NCI-H2081 (cell line): ENCODE measurements around the gene UNC79.

Source experiments
- DNase-seq, 2 experiments: peaks; one replicate each; lab custom pipeline; 2025; lab: John Stamatoyannopoulos, UW

Gene UNC79

DNA sequence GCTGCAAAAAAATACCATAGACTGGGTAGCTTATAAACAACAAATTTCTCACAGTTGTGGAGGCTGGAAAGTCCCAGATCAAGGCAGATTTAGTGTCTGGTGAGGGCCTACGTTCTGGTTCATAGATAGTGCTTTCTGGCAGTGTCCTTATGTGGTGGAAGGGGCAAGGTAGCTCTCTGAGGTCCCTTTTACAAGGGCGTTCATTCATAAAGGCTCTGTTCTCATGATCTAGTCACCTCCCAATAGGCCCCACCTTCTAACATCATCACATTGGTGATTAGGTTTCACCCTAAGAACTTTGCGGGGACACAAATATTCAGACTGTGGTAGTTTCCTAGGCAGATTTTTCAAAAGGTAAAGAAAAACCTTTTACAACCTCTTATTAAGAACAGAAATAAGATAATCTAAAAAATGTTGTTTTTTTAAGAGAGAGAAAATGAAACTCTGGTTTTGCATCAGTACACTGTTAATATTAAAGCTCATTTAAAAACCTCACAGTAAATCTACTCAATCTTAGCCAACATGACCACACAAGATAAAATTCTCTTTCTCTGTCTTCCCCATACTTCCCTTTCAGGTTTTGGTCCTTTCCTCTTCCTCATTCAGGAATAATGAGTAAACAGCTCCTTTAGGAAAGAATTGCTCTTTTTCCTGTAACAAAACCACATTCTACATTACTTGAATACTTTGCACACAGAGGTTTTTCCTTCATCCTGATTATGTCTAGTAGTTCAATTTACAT, 117.5 kb downstream of the UNC79 start:
- no peak for DNase-seq

DNA sequence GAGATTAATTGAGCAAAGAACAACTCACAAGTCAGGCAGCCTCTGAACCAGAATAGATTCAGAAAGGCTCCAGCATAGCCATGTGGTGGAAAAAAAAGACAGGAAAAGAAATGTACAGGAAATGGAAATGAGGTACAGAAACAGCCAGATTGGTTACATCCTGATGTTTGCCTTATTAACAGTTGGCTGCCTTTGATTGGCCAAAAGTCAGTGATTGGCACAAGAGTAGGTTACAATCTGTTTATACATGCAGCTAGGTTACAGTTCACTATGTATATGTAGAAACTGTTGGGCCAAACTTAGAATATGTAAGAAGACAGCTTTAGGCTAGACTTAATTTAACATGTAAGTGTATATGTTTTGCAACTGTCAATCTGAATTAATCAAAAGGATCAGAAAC, 118.9 kb downstream of the UNC79 start:
- DNase-seq, result peak; percentile 12 to 64

GRCh38 chr14:93564918-93565317, 134.2 kb downstream of the UNC79 start:
- no peak for DNase-seq

DNA sequence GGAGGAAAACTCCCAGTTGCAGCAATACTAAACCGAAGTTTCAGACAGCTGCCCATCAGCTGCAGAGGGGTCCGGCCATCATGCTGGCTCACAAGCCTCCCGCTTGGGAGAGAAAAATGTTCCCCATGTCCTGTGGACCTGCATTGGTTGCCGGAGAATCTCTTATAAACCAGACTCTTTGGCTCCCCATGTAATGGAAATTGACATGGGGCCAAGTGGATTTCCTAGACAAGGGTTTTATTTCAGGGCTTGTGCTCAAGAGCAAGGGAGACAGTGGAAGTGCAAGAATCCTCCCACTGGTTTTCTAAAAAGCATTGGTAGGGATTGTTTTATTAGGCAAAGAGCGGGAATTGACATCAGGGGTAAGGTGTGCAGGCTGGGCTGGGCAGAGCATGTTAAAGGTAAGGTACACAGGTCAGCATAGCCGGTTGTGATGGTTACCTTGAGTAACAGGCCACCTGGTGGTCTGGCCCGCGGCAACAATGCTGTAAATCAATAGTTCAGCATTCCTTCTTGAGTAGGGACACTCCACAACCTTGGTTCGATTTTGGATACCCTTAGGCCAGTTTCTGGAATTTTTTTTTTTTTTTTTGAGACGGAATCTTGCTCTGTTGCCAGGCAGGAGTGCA, 135.4 kb downstream of the UNC79 start:
- DNase-seq, result no peak

DNA sequence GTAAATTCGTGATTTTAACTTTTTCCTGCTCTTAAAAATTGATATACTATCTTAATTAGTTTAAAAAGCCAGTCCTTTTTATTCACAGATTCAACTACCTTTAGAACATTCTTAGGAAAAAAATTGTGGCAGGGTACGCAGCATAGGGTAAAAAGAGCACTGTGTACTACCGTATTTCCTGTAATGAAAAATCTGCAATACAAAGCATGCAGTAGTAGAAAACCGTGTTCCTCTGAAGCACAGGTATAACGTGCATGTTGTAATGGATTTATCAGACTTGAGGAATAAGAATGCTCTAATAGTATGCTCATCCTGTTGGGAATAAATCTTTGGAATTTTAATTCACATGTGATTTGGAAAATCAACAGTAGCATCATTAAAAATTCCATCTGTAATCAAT, 140.5 kb downstream of the UNC79 start:
- no peak for DNase-seq

GRCh38 chr14:93579178-93579577, 148.4 kb downstream of the UNC79 start:
- no peak for DNase-seq

- DNase-seq, result no peak
Observed at GRCh38 chr14:93582516-93582915, 151.8 kb downstream of the UNC79 start.

DNA sequence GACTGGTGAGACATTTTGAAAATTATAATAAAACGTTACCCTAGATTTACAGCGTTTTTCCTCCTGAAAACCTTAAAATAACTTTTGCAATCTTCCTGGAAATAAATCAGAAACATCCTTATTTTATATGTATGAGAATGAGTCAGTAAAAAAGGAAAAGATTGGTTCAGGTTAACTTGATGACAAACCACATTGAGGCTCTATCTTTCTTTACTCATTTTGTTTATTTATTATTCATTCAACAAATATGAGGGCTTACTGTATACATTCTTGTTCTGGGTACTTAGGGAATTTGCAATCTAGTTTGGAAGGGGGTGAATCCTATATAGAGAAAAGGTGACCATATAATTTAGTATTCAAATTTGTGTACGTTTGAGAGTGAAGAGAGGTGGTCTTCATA, 156.6 kb downstream of the UNC79 start:
- no peak for DNase-seq

DNA sequence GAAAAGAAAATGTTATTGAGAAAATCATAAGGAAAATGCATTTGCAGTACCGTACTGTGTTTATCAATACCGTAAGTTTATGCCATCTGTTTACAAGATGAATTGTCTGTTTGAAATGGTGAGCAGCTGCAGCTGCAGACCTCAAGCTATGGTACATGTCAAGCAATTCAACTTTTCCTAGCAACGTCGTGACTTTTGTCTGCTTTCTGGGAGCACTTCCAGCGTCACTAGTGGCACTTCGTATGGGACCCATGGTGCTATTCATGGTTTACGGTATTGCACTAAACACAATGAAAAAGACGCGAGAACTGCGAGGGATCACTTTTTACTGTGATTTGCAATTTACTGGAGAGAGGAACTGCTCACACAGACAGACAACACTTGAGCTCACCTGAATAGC, 160.8 kb downstream of the UNC79 start:
- no peak for DNase-seq

DNA sequence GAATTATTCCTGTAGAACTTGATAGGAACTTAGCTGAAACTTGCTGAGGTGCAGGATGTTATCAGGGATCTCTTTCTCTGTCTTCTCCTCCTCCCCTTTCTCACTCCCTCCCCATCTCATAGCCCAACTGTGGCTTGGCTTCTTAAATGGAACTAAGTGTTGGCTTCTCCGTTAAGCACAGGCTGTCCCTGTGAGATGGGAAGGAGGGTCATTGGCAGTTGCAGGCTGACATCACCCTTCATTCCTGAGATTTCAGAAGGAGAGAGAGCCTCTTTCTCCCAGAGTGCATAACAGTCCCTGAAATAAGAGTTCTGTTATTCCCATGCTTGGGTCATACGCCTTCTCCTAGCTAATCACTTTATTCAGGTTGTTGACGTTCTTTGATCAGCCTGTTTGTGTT, 162.0 kb downstream of the UNC79 start:
- DNase-seq, result no peak

DNA sequence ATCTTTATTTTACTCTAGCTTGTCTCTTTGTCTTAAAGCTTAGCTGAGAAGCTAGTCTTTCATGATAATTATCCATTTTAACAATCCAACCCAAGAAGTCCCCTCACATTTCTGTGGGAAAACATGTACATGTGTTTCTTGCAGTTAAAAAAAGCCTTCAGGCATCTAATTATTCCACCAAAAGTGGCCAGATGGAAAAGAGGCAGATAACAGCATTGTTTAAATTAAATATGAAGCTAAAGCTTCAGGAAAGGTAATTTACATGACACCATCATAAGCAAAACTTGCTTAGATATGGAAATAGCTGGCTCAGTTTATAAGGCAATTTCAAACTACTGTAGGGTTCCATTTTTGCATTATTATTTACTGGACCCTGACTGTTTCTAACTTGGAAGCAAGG, 175.4 kb downstream of the UNC79 start:
- DNase-seq, result no peak

GRCh38 chr14:93619176-93619793, 188.5 kb downstream of the UNC79 start:
- peak; percentile 57 to 67 for DNase-seq

- DNase-seq, result no peak
Observed at GRCh38 chr14:93628048-93628447, 197.3 kb downstream of the UNC79 start.

- DNase-seq, result no peak
Observed at GRCh38 chr14:93629643-93630042, 198.9 kb downstream of the UNC79 start.

GRCh38 chr14:93638790-93639189, 208.1 kb downstream of the UNC79 start:
- no peak for DNase-seq

DNA sequence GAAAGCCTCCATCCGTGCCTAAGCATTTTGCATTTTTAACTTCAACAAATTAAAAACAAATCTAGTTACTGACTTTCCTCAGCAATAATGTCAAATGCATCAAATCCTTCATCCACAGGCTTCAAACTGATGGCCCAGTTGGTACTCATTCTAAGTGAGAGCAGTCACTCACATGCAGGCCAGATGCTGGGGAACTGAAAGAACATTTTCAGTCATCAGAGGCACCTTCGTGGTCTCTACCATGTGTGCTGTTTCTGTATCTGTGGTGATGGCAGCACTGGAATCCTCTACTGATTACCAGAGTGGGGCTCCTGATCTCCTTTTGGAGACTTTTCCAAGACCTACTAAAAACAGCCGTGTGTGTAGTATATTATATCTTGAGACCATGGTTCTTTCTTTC, 212.4 kb downstream of the UNC79 start:
- no peak for DNase-seq

DNA sequence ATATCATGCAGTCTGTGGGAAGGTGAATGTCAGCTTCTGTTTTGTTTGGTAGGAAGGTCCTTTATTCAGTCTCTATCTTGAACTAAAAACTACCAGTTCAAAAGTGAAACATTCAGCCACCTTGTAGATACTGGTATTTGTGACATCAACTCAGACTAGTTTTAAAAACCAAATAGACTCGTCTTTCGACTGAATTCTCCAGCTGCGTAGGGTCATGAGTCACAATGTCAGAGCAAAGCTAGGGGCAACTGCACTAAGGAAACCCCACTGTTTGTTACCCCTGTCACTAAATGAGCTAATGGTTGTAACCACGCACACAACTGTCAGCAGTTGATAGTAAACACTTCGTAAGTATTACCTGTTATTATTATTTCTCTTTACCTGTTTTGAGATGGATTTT, 212.9 kb downstream of the UNC79 start:
- no peak for DNase-seq

DNA sequence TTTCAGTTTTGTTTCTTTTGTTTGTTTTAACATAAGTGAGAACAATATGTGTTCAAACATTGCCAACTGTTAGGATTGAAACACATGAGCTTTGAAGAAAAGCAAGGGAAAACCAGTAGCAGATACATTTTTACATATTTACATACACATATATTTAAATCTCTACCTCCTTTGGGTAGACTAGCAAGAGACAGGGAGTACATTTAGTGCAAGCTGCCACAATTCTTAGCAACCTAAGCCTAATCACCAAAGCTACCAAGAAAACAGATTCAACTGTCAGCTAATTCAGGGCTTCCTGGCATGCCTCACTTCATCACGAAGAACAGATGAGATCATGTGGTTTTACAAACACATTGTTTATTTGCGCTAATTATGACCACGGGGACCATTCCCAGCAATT, 214.5 kb downstream of the UNC79 start:
- no peak for DNase-seq

GRCh38 chr14:93648440-93649168, 217.9 kb downstream of the UNC79 start:
- DNase-seq, result peak in 1 of 2 experiments; percentile 18

- DNase-seq, result no peak
Observed at GRCh38 chr14:93654599-93654998, 223.9 kb downstream of the UNC79 start.

DNA sequence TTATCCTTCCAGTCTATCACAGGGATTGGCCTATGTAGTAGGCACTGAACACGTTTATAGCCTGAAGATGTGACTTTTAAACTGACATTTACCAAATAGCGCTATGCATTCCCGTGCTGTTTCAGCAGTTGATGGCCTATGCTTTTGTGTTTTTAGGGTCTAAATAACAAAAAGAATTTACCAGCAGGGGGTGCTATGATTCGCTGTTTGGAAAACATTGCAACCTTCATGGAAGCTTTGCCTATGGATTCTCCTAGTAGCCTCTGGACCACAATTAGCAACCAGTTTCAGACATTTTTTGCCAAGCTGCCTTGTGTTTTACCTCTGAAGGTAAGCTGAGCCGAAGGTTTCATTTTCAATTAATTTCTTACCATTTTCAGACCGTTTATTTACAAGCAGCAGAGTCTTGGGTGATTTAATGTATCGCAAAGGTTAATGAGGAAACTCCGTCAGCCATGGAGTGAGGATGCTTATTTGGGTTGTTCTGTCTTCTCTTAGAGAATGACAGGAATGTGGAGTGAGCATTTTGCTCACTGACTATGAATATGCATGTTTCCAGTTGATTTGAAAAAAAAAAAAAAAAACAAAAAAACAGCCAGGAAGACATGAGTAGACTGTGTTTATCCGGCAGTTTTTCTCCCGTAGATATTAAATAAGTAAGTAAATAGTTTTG, 224.5 kb downstream of the UNC79 start:
- DNase-seq, result peak; percentile 34 to 58

- no peak for DNase-seq
Observed at GRCh38 chr14:93657875-93658274, 227.1 kb downstream of the UNC79 start.
